HG03139 (cell line): Measurements from ENCODE around the gene PDE6A.

Source experiments
- ATAC-seq: cut with Tn5 transposase; IDR thresholded peaks from one replicate; pipeline ENCODE4 v1.9.1; 2021; ENCODE audit not compliant: unreplicated experiment

Gene PDE6A

GRCh38 chr5:149820536-149821510 is 123.8 kb downstream of the PDE6A start:
- ATAC-seq = no peak

- ATAC-seq = no peak
Observed at GRCh38 chr5:149820012-149820411, 124.6 kb downstream of the PDE6A start.

GRCh38 chr5:149818116-149818515 is 126.5 kb downstream of the PDE6A start:
- ATAC-seq = no peak

GRCh38 chr5:149817539-149818060 is 127.0 kb downstream of the PDE6A start:
- no peak for ATAC-seq

GRCh38 chr5:149816661-149817060 is 127.9 kb downstream of the PDE6A start:
- ATAC-seq = no peak

- ATAC-seq = no peak
Observed at GRCh38 chr5:149811453-149811852, 133.1 kb downstream of the PDE6A start.

- no peak for ATAC-seq
Observed at GRCh38 chr5:149810856-149811255, 133.7 kb downstream of the PDE6A start.

- no peak for ATAC-seq
Observed at GRCh38 chr5:149809931-149810691, 134.5 kb downstream of the PDE6A start.

GRCh38 chr5:149808264-149808982 is 136.2 kb downstream of the PDE6A start:
- ATAC-seq = no peak
